GM21423 (cell line): ENCODE results near the gene EFCAB11.
"Not testable (repeated sequence)": the region's sequence is repeated elsewhere in the genome, so short reads cannot be mapped to it uniquely, and the experiment has no call there.

Experiments used
- ATAC-seq: cut with Tn5 transposase; IDR thresholded peaks from one replicate; pipeline ENCODE4 v1.9.1; 2021; ENCODE audit warnings: mild to moderate bottlenecking, moderate library complexity; ENCODE audit not compliant: unreplicated experiment

Gene EFCAB11

DNA sequence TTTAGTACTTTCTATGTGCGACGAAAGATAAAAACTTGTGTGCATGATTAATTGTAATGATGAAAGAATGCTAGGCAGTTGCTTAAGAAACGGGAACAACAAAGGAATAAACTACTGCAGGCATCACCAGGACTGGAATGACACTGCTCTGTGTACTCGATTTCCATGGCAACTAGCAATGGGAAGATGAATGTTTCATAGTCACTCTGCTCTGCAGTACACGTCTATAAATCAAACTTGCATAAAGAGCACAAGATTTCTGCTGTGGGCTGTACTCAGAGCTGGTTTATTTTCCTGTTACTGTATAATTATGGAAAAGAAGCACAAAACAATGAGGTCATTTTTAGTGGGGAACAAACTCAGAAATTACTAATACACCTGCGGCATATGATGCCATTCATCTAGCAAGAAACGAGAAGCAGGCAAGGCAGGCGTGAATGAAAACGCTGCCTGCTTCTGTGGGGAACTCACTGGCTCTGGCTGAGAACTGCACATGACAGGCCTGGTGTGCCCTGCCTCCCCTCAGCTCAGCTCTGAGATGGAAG lies 41.8 kb downstream of the EFCAB11 start:
- no peak for ATAC-seq

- ATAC-seq = no peak
These were observed 42.3 kb downstream of the EFCAB11 start for GRCh38 chr14:89912221-89912620.

DNA sequence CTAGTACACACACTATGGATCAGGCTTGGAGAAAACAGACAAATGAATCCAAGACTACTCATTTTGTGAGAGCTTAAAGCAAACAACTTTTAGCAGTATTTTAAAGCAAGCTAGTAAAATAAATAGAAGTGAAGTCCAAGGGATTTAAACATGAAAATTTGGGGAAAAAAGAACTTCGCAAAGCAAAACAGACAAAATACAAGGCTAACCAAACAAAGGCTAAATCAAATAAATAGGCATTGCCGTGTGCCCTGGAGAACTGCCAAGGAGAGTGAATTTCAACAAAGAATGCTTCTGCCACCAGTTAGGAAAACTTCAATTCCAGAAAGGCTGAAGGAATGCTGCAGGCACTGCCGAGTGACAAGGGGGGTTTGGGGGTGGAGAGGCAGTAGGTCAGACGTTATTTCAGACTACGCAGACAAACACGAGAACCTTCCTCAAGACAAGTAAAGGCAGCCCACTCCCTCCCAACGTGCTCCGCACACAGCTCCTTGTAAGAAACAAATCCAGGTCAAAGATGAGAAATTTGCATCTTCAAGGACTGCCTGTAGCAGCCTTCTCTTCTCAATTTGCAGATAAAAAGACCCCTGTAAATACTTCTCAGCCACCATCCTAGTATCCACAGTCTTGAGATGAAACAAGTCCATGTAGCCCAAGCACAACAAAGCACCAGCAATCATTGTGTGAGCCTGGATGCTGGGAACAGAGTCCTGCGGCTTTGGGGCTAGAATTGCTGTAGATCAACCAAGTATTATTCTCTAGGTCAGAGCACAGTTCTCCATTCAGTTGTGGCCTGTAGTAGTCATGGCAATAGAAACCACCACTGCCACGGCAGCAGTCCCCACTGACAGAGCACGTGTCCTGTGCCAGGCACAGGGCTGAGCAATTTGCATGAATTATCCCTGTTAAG lies 43.3 kb downstream of the EFCAB11 start:
- ATAC-seq = no peak

DNA sequence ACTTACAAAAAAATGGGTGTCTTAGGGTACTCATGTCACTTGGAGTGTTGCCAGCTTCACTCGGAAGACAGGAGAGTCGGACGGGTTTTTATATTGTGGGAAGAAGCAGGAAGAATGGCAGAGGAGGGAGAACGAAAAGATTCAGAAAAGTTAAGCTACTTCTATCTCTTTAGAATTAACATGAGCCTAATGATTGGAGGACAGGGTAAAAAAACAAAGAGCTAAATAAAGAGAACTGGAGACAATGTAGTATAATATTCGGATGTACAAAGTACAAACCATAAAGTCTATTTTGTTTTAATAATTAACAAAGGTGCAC lies 43.9 kb downstream of the EFCAB11 start:
- ATAC-seq = no peak

DNA sequence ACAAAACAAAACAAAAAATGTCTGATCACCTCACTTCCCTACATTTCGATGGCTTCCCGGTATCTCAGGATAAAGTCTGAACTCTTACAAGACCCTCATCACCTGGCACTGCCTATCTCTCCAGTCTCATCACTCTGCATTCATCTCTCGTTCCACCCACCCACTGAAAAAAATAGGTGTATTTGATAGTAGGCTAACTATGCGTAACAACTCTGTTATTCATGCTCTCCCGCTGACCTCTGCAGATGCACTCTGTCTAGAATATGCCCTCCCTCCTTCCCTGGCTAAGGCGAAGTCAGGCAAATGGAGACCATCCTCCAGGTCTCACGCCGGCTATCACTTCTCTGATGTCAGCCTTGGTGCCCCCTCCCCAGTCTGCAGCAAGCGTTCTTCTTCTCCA lies 44.9 kb downstream of the EFCAB11 start:
- ATAC-seq = no peak

DNA sequence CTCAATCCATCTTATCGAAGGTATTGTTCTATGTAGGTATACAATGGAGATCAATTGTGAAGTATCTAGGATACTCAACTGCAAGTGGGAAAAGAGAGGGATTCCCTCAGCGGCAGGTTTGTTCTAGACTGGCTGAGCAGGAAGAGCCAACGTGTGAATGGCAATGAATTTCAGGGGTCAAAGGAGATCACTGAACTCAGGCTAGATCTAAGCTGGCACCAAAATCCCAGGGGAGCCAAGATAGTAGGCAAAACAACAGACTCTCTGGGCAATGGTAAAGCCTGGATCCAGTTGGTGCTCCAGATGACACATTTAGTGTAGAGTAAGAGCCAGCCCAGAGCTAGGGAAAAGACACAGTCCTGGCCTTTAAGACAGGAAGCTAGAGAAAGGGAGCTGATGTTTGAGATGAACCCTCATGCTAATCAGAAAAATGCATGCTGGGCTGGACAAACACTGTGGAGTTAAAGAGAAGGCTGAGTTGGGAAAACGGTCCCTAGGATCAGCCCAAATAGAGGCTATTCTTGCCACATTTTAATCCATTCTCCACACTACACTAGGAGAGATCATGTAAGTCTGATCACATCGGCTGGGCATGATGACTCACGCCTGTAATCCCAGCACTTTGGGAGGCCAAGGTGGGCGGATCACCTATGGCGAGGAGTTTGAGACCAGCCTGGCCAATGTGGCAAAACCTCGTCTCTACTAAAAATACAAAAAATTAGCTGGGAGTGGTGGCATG lies 45.6 kb downstream of the EFCAB11 start:
- no peak for ATAC-seq

DNA sequence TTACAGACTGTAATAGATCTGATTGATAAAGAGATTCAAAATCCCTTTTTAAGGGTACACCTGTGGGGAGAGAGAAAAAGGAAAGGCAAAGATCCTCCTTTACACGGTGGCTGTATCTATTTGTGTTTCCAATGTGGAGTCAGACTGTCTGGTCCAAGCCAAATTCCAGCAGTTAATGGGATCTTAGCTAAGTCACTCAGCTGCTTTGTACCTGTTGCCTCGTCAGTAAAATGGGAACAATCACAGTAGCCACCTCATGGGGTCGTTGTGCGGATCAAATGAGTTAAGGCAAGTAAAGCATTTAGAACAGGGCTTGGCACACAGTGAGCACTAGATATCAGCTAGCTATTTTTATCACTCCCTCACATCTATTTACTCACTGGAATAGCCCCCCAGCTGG lies 46.9 kb downstream of the EFCAB11 start:
- ATAC-seq = no peak

GRCh38 chr14:89906000-89906399 lies 48.5 kb downstream of the EFCAB11 start:
- ATAC-seq = no peak

- ATAC-seq = no peak
These were observed 51.1 kb downstream of the EFCAB11 start for GRCh38 chr14:89903340-89903952.

DNA sequence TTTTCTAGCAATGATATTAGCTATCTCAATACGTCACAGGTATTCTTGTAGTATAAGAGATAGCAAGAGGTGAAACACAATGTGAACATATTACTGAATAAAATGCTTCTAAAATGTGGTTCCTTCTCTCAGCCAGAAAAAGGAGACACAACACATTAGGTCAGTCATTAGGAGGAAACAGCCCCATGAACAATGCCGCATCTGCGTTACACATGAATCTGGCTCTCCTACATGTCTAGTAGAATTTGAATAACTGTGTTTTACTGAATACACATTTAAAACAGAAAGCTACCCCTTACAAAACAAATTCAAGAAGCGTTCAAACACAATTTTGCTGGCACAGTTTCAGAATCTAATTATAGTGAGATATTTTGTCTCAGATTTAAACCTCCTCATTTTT lies 51.6 kb downstream of the EFCAB11 start:
- no peak for ATAC-seq

DNA sequence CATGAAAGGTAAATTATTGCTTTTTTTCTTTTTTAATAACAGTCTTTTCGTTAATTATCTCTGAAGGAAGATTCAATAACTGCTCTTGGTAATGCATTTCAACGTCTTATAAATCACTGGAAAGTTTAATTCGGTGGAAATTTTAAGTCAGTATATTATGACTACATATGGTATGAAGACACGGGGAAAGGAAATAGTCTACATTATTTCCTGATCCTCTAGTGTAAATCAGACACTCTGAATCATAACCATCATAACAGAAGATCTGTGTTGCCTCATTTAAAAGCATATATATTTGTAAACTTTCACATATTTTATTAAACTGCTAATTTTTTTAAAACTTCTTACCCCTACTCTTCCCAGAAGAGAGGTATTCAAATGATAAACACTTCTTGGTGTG lies 53.7 kb downstream of the EFCAB11 start:
- no peak for ATAC-seq

DNA sequence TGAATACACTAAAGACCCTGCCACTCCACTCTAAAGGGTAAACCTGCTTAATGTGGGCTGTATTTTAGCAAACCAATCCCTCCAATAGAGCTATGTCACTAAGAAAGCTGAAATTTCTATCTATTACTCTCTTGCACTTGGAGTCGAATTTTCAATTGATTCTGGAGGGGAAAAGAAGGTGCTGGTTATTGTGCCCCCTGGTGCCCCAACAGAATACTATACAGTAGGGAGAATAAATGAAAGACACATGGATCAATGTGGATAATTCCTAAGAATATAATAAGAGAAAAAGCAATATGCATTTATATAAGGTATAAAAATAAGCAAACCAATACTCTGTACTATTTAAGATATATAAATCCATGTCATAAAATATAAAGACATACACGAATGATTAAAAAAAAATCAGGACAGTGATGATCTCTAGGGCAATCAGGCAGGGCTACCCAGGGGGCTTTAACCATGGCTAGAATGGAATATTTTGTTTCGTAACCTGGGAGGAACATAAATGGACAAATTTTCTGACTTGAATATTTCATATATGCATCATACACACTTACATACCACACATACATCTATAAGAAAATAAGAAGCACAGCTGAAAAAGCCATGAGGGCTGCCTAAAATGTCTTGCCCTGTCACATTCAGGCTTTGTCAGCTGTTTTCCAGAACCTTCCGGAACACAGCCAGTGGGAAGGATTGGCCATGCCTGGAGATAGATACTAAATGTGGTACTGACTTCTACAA lies 54.4 kb downstream of the EFCAB11 start:
- ATAC-seq = no peak

DNA sequence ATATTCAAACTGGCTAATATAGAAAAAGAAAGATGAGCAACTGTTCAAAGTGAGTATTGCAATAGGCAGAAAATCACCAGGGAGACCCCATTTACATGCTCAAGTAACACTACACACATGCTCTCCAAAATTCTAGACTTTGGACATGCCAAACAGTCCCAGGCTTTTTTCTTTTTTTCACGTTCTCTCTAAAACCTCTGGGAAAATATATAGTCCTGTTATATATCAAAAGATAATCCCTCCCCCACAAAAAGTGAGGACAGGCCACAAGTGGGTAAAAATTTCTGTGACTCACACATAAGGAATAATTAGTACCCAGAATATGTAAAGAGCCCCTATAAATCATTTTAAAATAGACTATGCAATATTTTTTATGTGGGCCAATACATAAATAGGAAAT lies 55.2 kb downstream of the EFCAB11 start:
- no peak for ATAC-seq

DNA sequence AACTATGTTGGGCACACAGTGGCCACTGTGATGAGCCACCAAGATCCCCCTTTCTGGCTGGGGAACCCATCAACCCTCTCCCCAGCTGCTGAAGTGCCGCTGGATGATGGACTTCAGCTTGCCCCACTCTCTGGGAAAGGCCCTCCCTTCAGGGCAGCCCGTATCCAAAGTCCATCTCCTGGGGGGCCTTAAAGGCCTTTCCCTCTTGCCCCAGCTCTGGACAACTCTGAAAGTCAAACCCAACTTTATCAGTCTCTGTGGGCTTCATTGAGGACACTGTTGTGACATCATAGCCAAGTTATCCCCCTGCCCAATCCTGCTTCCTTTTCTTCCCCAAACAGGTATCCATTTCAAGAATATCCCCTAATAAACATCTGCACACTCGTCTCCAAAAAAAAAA lies 61.1 kb downstream of the EFCAB11 start:
- not testable (repeated sequence) for ATAC-seq

DNA sequence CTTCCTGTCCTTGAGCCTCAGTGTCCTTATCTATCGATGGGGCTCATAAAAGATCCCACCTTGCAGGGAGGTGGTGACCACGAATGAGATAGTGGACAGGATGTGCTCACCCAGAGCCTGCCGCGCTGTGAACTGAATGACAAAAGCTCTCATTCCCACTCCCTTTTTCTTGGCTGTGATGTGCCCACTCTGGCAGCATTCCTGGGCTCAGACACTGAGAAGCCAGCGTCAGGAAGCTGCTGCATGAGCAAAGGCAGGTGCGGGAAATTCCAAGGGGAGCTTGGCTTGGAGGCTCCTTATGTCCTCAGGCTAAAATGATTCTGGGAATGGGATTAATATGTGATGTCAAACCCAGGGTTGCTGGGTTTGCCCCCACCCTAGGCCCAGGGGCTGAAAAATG lies 61.6 kb downstream of the EFCAB11 start:
- ATAC-seq = no peak

DNA sequence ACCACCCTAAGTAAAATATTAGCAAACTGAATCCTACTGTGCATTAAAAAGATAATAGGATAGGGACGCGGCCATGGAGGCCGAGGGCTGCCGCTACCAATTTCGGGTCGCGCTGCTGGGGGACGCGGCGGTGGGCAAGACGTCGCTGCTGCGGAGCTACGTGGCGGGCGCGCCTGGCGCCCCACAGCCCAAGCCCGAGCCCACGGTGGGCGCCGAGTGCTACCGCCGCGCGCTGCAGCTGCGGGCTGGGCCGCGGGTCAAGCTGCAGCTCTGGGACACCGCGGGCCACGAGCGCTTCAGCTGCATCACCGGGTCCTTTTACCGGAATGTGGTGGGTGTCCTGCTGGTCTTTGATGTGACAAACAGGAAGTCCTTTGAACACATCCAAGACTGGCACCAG lies 62.8 kb downstream of the EFCAB11 start:
- ATAC-seq = not testable (repeated sequence)

DNA sequence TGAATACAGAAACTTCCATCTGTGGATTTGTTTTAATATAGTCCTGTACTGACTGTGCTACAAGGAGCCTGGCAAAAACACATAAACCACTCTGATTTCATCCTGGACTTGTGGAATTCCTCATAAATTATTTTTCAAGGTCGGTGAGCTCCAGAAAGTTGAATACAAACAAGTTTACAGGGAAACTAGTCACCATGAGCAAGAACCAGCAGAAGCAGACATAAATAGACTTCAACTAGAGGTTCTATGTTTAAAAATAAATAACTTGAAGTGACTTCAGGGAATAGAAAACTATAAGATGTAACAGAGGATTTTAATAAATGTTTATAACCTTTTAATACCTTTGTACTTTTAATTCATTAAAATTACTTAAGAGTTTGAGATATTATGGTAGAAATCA lies 63.5 kb downstream of the EFCAB11 start:
- ATAC-seq = no peak

DNA sequence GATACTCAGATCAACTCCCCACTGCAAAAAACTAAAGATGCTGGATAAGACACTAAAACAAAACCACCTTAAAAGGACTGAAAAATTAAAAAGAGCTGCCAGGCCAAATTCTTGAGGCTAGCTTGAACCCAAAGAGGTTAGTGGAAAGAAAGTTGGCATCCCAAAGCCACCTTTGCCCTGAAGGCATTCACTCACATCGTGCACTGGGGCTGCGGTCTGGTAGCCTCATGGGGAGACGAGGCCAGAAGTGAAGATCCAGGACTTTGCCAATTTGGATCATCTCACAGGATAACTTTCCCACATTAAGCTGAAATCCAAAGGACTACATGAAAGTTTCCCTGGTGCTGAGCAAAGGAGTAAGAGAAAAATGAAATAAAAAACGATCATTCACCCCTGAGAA lies 63.9 kb downstream of the EFCAB11 start:
- ATAC-seq = no peak

DNA sequence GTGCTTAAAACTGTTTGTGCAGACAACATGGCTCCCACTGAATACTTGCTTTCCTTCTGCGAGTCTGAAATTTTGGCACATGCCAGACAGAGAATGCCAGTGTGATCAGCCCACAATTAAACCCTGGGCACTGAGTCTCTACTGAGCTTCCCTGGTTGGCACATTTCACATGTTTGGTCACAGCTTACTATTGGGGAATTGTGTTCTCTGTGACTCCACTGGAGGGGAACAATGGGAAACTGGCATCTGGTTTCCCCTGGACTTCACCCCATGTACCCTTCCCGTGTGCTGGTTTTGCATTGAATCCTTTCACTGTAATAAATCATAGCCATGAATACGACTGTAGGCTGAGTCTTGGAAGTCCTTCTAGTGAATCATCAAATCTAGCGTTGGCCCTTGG lies 64.9 kb downstream of the EFCAB11 start:
- no peak for ATAC-seq

DNA sequence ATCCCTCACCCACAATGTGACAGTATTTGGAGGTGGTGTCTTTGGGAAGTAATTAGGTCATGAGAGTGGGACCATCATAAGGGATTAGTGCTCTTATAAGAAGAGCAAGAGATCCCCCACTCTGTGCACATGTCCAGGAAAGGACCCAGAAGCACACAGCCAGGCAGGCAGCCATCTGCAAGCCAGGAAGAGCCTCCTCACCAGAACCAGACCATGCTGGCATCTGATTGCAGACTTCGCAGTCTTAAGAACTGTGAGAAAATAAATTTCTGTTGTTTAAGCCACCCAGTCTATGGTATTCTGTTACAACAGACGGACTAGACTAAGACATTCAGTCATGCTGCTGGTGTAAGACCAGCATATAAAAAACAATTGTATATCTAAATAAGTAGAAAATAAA lies 69.8 kb downstream of the EFCAB11 start:
- no peak for ATAC-seq

DNA sequence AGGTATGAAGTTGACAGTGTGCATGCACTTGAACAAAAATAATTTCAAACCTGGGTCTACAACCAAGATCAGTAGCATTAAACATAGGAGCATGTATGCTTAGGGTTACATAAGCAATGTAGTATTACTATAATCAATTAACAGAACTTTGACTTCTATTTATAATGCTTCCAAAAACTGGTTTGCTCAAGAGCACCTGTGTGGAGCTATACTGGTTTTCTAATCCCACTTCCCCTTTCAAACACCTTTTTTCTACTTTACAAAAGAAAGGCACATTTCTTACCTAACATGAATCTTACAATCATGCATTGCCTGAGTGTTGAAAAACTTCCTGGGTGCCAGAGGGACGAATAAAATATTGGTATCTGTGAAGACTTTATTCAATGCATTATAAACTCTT lies 72.7 kb downstream of the EFCAB11 start:
- peak; percentile 48 for ATAC-seq
